LNCAP (cell line): ENCODE data around the gene ABCA10.
A peak's percentile ranks its signal among the peaks of the same experiment; 100 is the strongest.

Experiments used
- TF ChIP-seq, protein P1 (sequence below): fragments of 450-650 bp; IDR thresholded peaks from 2 replicates; pipeline ENCODE4 v1.5.1; 2017; ENCODE audit warnings: mild to moderate bottlenecking

Gene ABCA10

DNA sequence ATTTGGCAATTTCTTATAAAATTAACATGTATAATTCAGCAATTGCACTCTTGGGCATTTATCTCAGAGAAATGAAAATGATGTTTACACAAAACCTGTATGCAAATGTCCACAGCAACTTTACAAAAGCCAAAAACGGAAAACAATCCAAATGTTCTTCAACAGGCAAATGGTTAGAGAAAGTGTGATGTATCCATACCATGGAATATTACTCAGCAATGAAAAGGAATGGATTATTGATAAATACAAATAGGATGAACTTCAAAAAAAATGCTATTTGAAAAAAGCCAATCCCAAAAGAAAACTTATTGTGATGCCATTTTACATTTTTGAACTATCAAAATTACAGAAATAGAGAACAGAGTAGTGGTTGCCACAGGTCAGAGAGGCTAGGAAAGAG is 37.2 kb upstream of the ABCA10 start:
- TF ChIP-seq, protein P1, sequence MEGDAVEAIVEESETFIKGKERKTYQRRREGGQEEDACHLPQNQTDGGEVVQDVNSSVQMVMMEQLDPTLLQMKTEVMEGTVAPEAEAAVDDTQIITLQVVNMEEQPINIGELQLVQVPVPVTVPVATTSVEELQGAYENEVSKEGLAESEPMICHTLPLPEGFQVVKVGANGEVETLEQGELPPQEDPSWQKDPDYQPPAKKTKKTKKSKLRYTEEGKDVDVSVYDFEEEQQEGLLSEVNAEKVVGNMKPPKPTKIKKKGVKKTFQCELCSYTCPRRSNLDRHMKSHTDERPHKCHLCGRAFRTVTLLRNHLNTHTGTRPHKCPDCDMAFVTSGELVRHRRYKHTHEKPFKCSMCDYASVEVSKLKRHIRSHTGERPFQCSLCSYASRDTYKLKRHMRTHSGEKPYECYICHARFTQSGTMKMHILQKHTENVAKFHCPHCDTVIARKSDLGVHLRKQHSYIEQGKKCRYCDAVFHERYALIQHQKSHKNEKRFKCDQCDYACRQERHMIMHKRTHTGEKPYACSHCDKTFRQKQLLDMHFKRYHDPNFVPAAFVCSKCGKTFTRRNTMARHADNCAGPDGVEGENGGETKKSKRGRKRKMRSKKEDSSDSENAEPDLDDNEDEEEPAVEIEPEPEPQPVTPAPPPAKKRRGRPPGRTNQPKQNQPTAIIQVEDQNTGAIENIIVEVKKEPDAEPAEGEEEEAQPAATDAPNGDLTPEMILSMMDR = no peak

DNA sequence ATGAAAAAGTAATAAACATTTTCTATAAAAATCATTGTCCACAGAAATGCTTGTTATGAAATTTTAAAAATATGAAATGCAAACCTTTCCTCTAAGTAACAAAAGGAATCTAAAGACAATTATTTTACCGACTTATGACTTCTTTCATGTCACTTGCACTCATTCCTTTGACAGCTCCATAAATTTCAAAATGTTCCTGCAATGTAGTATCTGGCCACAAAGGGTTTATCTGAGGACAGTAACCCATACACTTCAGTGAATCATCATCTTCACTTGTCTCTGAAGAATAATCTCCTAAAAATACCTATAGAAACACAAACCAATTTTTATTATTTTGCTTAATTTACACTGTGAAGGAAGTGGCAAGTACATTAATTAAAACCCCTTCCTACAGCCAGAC is 25.6 kb upstream of the ABCA10 start:
- TF ChIP-seq, protein P1 = no peak

DNA sequence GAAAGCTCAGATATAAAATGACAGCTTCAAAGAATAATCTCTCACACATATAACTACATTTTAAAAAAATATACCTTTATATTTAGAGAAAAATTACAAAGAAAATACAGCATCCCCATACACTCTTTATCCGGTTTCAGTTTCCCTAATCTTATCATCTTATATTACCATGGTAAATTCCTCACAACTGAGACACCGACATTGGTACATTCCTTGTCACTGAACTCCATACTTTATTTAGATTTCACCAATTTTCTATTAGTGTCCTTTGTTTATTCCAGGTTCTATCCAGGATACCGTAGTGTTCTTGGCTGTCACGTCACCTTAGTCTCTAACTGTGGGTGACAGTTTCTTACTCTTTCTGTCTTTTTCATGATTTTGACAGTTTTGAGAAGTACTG is 22.0 kb upstream of the ABCA10 start:
- TF ChIP-seq, protein P1 = no peak

DNA sequence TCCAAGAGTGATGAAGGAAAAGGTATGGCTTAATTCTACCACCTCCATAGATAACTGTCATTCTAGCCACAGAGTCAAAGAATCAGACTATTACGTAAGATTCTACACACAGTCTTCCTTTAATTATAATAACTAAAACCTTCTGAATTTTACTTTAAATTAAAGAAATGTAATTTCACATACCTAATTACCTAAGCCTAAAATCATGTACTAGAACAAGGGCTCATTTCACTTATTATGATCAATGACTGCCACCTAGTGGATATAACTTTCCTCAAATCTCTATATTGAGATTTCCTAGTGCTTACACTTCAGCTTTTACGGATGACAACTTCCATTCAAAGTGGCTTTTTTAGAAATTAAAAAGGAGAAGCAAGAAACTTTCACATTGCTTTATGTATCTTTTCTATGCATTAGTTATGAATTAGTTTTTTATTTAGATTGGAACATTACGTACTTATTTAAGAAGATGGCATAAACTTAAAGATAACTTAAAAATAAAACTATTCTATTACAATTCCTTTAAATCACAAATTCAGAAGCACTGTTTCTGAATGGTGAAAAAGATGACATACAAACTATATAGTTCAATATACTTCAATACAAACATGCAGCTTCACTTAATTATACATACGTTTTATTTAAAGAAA is 18.2 kb upstream of the ABCA10 start:
- TF ChIP-seq, protein P1 = peak; percentile 67

DNA sequence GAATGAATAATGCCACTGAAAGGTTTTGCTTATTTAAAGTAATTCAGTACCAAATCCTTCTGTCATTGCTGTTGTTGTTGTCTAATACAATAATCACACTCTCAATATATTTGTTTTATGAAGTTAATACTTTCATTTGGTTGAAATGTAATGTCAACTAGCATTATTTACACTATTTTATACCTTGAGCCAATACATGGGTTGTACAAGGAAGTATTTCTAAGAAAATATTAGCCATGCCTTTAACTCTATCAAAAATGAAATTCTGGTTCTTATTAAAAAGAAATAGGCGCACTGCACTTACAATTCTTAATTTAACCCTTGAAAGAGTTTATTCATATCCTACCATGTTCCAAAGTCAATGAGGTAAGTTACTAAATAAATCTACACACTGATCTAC is 17.6 kb upstream of the ABCA10 start:
- TF ChIP-seq, protein P1 = no peak

DNA sequence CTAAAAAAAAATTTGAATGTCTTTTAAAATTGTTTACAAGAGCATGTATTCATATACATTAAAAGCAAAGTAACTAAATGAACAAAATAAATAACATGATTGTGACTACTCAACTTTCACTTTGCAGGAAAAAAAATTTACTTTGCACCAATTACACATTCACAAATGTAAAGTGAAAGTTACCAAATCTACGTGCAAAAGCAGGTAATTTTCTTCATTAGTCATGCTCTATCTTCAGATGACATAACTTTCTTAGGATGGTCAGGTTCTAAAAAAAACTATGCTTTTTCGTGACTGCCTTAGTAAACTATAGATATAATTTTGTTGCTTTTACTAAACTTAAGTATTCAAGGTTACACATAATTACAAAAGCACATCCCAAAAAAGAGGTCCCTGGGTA is 17.0 kb upstream of the ABCA10 start:
- TF ChIP-seq, protein P1 = no peak

DNA sequence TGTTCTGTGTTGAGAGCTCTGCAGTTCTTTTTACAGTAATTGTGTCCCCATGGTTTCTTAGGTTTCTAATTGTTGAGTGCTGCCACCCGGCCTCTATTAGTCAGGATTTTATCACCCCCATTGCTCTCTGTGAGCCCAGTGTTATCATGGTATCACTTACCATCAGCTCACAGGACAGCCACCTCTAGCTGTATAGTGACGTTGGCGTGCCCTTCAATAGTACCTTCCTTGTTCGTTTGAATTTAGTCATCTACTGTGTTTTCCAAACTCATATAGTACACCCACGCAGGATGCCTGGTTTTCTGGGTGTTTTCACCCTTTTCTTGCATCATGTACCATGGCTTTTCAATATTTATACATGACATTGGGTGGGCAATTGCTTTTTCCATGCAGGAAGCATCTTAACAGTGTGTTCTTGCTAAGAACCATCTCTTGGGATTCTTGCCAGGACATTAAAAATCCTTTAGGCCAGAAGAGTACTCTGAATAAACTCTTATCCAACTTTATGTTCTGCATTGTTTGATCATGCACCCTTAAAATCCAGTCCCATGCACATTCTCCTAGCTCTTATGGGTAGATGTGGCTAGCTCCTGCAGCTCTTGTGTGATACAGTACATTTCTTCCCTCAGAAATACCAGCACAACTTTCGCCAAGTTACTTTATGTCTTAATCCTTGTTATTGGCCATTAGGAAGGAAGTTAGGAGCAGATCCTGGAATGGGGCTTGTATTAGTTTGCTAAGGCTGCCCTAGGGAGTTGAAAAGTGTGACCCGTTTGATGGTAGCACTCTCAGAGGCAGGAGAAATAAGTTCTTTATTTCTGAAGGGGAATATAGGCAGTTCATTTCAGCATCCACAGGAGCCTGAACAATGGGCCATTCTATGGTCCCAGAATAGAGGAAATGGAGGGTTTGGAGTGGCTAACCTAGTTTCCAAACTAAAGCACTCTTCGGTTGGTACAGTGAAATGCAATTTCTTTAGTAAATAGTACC is 11.3 kb upstream of the ABCA10 start:
- TF ChIP-seq, protein P1 = no peak
